ENCODE measurements around the gene HAUS7. TPM values are rescaled to one million over a fixed set of nuclear protein-coding genes. Genes with fewer than 3 reads are reported as not detected.

The HAUS7 gene
- total RNA-seq, 1 experiment from 2014 or later: 59.9 TPM

- Histone ChIP-seq H3K4me1 (ENCODE audit: control insufficient read depth, insufficient read depth, low read length) (no peaks in the 10 kb centered on the region), H3K36me3 (ENCODE audit: control insufficient read depth, insufficient read depth, low read length) (no peaks in the 10 kb centered on the region), H3K4me3 (ENCODE audit: low read depth in 2 of 2, low read length in 2 of 2) (no peak overlapping the region), H3K27ac (ENCODE audit: low read length) (no peak overlapping the region), H3K9me3 (ENCODE audit: control insufficient read depth, insufficient read depth, low read depth, low read length) (no peaks in the 10 kb centered on the region), H3K27me3 (ENCODE audit: control insufficient read depth, insufficient read depth, low read length) (no peaks in the 10 kb centered on the region)
- no TSS peak for BruUV-seq (replicated peaks)
- in situ Hi-C loops (cut with HindIII; ENCODE audit: low pct_unique_long_range_greater_than_20kb, low sequenced_read_pairs) (no loop called here), intact Hi-C loops (cut with micrococcal nuclease; ENCODE audit: unreplicated experiment) (no loop called here)
- DNase-seq (ENCODE audit: low read depth, low spot score) (no peak), ATAC-seq (no peak)
- ChIA-PET POLR2A (no interaction called here), CTCF (no interaction called here)
- TF ChIP-seq CTCF (IDR thresholded peaks at IDR 0.05): no peak
- TF ChIP-seq SIN3A (IDR thresholded peaks at IDR 0.05; ENCODE audit: borderline replicate concordance, insufficient read depth, low read depth, low read length): no peak
- TF ChIP-seq, protein P1, sequence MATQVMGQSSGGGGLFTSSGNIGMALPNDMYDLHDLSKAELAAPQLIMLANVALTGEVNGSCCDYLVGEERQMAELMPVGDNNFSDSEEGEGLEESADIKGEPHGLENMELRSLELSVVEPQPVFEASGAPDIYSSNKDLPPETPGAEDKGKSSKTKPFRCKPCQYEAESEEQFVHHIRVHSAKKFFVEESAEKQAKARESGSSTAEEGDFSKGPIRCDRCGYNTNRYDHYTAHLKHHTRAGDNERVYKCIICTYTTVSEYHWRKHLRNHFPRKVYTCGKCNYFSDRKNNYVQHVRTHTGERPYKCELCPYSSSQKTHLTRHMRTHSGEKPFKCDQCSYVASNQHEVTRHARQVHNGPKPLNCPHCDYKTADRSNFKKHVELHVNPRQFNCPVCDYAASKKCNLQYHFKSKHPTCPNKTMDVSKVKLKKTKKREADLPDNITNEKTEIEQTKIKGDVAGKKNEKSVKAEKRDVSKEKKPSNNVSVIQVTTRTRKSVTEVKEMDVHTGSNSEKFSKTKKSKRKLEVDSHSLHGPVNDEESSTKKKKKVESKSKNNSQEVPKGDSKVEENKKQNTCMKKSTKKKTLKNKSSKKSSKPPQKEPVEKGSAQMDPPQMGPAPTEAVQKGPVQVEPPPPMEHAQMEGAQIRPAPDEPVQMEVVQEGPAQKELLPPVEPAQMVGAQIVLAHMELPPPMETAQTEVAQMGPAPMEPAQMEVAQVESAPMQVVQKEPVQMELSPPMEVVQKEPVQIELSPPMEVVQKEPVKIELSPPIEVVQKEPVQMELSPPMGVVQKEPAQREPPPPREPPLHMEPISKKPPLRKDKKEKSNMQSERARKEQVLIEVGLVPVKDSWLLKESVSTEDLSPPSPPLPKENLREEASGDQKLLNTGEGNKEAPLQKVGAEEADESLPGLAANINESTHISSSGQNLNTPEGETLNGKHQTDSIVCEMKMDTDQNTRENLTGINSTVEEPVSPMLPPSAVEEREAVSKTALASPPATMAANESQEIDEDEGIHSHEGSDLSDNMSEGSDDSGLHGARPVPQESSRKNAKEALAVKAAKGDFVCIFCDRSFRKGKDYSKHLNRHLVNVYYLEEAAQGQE (IDR thresholded peaks at IDR 0.05; ENCODE audit: insufficient read depth in 1 of 2, low read depth in 2 of 2, low read length in 1 of 2): no peak
- TF ChIP-seq TCF7L2 (IDR thresholded peaks at IDR 0.05; ENCODE audit: low read depth, low read length): no peak
- no peak for TF ChIP-seq POLR2AphosphoS5 (IDR thresholded peaks at IDR 0.05; ENCODE audit: low read depth, low read length)
Observed at GRCh38 chrX:153463031-153463430, 7.3 kb downstream of the HAUS7 start.

DNA sequence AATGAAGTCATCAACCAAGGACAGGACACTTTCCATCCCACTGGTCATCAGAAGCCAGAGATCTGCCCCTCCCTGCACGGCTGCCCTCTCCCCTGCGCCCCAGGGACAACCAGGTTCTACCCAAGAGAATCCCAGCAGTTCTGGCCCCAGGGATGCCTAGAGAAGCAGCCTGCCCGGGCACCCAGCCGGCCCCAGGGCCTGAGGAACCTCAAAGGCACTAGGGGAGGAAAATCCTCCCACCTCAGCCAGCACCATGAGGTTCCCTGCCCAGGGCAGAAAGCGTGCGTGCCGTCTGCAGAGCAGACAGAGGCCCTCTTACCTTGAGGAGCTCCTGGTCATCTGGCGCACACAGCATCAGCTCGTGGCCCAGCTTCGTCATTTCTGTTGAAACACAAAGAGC, 8.1 kb downstream of the HAUS7 start:
- intact Hi-C loops (cut with micrococcal nuclease; ENCODE audit: unreplicated experiment): no loop called here
- Histone ChIP-seq H3K4me1 (ENCODE audit: control insufficient read depth, insufficient read depth, low read length) (no peaks in the 10 kb centered on the region), H3K27me3 (ENCODE audit: control insufficient read depth, insufficient read depth, low read length) (no peaks in the 10 kb centered on the region), H3K9me3 (ENCODE audit: control insufficient read depth, insufficient read depth, low read depth, low read length) (no peaks in the 10 kb centered on the region), H3K27ac (ENCODE audit: low read length) (no peak overlapping the region), H3K36me3 (ENCODE audit: control insufficient read depth, insufficient read depth, low read length) (no peaks in the 10 kb centered on the region), H3K4me3 (ENCODE audit: low read depth in 2 of 2, low read length in 2 of 2) (no peak overlapping the region)
- ChIA-PET CTCF (no interaction called here), POLR2A (no interaction called here)
- in situ Hi-C loops (cut with HindIII; ENCODE audit: low pct_unique_long_range_greater_than_20kb, low sequenced_read_pairs): no loop called here
- no peak for ATAC-seq
- no peak for DNase-seq (ENCODE audit: low read depth, low spot score)
- TF ChIP-seq, protein P1 (IDR thresholded peaks at IDR 0.05; ENCODE audit: insufficient read depth in 1 of 2, low read depth in 2 of 2, low read length in 1 of 2): no peak
- TF ChIP-seq CTCF (IDR thresholded peaks at IDR 0.05) (no peak), SIN3A (IDR thresholded peaks at IDR 0.05; ENCODE audit: borderline replicate concordance, insufficient read depth, low read depth, low read length) (no peak), POLR2AphosphoS5 (IDR thresholded peaks at IDR 0.05; ENCODE audit: low read depth, low read length) (no peak), TCF7L2 (IDR thresholded peaks at IDR 0.05; ENCODE audit: low read depth, low read length) (no peak)
- BruUV-seq (replicated peaks): no TSS peak
